ENCODE measurements around the gene CDCP2. TPM values are rescaled to one million over a fixed set of nuclear protein-coding genes. Genes with fewer than 3 reads are reported as not detected.

The CDCP2 gene
- total and polyA plus RNA-seq, 8 donors: 0.15 to 0.18 (median 0.18) TPM; not detected in 4

DNA sequence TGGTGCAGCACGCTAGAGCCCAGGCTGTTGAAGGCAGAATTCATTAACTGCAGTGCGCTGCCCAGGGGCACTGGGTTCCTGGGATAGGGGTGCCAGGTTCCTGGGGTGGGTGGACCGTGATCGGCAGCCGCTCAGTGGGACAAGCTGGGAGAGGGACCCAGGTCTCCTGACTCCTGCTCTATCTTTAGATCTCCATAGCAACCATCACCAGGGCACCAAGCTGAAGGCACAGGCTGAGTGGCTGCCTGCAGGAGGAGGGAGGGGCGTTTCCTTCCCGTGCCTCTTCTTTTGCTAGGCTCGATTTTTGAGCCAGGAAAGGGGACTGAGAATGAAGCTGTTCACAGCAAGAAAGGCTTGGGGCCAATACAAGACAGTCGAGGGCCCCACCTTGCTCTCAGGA is 20.9 kb upstream of the CDCP2 start:
- TF ChIP-seq, protein P1, sequence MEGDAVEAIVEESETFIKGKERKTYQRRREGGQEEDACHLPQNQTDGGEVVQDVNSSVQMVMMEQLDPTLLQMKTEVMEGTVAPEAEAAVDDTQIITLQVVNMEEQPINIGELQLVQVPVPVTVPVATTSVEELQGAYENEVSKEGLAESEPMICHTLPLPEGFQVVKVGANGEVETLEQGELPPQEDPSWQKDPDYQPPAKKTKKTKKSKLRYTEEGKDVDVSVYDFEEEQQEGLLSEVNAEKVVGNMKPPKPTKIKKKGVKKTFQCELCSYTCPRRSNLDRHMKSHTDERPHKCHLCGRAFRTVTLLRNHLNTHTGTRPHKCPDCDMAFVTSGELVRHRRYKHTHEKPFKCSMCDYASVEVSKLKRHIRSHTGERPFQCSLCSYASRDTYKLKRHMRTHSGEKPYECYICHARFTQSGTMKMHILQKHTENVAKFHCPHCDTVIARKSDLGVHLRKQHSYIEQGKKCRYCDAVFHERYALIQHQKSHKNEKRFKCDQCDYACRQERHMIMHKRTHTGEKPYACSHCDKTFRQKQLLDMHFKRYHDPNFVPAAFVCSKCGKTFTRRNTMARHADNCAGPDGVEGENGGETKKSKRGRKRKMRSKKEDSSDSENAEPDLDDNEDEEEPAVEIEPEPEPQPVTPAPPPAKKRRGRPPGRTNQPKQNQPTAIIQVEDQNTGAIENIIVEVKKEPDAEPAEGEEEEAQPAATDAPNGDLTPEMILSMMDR (IDR thresholded peaks at IDR 0.05): no peak
- DNase-seq: no peak
- intact Hi-C loops (cut with DNase I): no loop called here
- no peaks in the 10 kb centered on the region for H3K4me1 ChIP-seq
- peaks cover 0 to 16% of the 10 kb centered on the region in 2 donors for H3K36me3 ChIP-seq
- H3K27ac ChIP-seq: no peak overlapping the region
- H3K27me3 ChIP-seq: no peaks in the 10 kb centered on the region
- H3K9me3 ChIP-seq: no peaks in the 10 kb centered on the region
- H3K4me3 ChIP-seq: no peak overlapping the region
- ATAC-seq: no peak

DNA sequence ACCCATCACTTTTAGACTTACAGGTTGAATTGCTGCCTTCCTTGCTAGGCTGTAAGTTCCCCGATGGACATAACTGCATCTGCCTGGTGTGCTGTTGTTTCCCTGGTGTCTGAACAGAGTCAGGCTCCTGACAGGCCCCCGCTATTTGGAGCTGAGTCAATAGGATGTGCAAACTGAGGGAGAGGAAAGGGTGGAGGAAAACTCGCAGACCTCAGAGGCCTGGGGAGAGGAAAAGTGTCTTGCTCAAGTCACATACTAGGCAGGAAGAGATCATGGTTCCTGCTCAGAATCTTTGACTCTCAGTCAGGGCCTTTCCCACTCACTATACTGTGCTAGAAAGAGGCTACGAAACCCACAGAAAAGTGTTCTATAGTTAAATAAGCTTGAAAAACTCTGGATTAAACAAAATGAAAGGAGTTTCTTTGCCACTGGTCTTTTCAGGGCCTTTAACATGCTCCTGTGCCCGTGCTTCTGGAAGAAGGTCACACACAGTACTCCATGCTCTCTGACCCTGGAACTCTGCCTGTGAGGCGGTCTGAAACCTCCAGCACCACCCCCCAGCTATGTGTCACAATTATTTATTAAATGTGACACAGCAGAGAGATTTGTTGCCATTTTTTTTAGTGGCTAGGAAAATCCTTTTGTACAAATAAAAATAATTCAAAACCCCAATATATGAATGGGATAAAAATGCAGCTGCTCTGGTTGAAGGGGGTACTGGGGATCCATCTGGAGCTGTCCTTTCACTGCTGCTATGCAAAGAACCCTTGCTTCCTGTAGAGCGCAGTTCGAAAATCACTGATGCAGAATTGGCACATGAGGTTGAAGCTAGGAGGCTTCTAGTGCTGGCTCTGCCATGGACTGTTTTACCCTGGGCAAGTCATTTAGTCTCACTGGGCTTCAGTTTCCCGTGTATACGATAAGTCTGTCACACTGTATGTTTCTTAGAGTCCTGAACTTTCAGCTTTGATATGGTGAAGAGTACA is 20.1 kb upstream of the CDCP2 start:
- no peaks in the 10 kb centered on the region for H3K9me3 ChIP-seq
- no peak overlapping the region for H3K4me3 ChIP-seq
- no peaks in the 10 kb centered on the region for H3K4me1 ChIP-seq
- H3K27me3 ChIP-seq: no peaks in the 10 kb centered on the region
- no peak for ATAC-seq
- DNase-seq: no peak
- H3K27ac ChIP-seq: no peak overlapping the region
- intact Hi-C loops (cut with DNase I): no loop called here
- TF ChIP-seq, protein P1 (IDR thresholded peaks at IDR 0.05): no peak
- H3K36me3 ChIP-seq: peaks cover 0 to 8% of the 10 kb centered on the region in 2 donors

DNA sequence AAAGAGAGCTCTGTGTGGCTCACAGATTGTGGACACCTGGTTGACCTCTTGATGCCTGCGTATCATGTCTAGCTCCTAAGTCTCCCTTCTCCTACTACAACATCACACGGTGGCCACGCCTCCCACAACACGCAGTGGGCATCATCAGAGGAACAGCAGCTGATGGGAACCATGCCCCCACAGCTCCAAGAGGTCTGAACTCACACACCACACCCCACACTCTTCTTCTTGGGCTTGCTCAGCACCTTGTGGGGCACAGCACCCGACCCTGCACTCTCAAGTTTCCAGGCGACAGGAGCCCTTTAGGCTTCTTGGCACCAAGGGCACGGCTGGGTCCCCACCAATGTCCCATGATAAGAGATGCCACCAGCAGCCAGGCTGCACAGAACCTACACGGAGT is 18.8 kb upstream of the CDCP2 start:
- TF ChIP-seq, protein P1 (IDR thresholded peaks at IDR 0.05): no peak
- no peaks in the 10 kb centered on the region for H3K4me1 ChIP-seq
- no peak overlapping the region for H3K27ac ChIP-seq
- DNase-seq (no peak), ATAC-seq (no peak)
- H3K36me3 ChIP-seq: peaks cover 0 to 6% of the 10 kb centered on the region in 2 donors
- H3K9me3 ChIP-seq: no peaks in the 10 kb centered on the region
- intact Hi-C loops (cut with DNase I): no loop called here
- H3K27me3 ChIP-seq: no peaks in the 10 kb centered on the region
- H3K4me3 ChIP-seq: no peak overlapping the region

DNA sequence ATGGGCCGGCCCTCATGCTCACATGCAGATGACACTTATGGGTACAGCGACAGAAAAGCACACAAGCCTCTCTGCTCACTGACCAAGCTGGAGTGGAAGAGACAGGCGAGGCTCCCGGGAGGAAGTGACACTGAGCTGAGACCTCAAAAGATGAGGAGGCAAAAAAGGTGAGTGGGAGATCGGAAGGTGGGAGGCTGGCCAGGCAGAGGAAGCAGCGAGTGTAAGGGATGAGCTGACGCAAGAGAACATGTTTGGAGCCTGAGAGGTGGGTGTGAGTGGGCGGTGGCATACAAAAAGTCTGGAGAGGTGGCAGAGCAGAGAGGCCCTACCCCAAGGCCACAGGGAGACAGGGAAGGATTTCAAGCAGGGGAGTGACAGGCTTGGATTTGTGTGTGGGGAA is 18.2 kb upstream of the CDCP2 start:
- no peak for DNase-seq
- Histone ChIP-seq H3K4me3 (no peak overlapping the region), H3K27ac (no peak overlapping the region), H3K4me1 (no peaks in the 10 kb centered on the region), H3K9me3 (no peaks in the 10 kb centered on the region), H3K27me3 (no peaks in the 10 kb centered on the region), H3K36me3 (peaks cover 0 to 6% of the 10 kb centered on the region in 2 donors)
- intact Hi-C loops (cut with DNase I): no loop called here
- TF ChIP-seq, protein P1 (IDR thresholded peaks at IDR 0.05): no peak
- no peak for ATAC-seq

DNA sequence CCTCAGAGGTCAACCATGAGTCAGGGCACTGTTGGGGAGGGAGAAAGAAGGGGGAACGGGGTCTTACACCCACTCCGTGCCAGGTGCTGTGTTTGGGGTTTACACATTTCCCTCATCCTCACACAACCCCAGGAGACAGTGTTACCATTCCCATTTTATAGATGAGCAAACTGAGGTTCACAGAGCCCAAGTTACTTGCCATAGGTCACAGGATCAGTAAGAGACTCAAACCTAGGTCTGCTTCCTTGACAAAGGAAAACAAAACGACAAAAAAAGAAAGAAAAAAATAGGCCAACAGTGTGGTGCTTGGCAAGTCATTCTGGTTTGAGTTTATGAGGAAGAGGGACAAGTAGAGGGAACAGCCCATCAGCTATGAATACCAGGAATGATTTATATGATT is 16.3 kb upstream of the CDCP2 start:
- H3K27ac ChIP-seq: no peak overlapping the region
- intact Hi-C loops (cut with DNase I): no loop called here
- H3K4me1 ChIP-seq: no peaks in the 10 kb centered on the region
- TF ChIP-seq, protein P1 (IDR thresholded peaks at IDR 0.05): no peak
- H3K4me3 ChIP-seq: no peak overlapping the region
- no peaks in the 10 kb centered on the region for H3K36me3 ChIP-seq
- no peak for DNase-seq
- H3K27me3 ChIP-seq: no peaks in the 10 kb centered on the region
- H3K9me3 ChIP-seq: no peaks in the 10 kb centered on the region
- ATAC-seq: no peak
